SK-N-DZ (cell line): Measurements from ENCODE around the gene CENPQ.

Experiments
- DNase-seq: peaks from one replicate; pipeline ENCODE4 v3.0.0-alpha.2; 2015; ENCODE audit warnings: low spot score

The CENPQ gene

DNA sequence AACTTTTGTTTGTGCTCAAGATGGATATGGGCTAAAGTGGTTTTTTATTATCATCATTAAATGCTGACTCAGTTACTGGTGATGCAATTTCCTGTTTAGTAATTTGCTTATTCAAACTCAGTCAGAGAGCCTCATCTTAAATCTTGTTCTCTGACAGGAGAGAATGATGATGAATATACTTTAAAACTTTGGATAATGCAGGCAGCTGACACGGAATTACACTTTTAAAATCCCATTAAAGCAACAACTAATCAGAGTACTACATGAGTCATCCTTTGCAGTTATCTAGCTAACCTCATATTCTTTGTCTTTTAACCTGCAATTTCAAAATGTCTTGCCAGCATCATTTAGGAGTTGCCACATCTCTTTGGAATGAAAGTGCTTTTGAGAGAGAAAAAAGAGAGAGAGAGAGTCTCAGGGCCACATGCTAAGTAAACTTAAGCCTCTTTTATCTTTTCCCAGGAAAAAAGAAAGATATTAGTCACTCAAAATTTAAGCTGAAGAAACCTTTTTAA lies 78.1 kb downstream of the CENPQ start:
- DNase-seq: no peak

DNA sequence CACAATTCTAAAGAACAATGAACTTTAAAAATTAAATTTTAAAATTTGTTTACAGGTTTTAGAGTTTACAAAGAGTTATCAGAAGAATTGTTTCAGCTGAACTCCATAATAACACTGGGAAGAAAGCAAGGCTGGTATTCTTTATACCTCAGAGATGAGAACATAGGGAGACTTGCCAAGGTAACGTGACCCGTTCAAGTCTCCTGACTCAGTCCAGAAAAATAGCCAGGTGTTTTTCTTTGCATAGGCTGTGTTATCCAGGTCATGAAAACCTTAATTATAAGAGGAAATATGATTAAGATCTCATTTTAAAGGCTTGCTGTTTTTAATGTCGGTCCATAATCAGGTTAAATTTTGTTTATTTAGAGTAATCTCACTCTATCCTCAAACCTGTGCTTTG lies 78.8 kb downstream of the CENPQ start:
- peak; percentile 24 for DNase-seq
